Endodermal cell (in vitro differentiated cells): Measurements from ENCODE around the gene CSNK1G2. TPM values are rescaled to one million over a fixed set of nuclear protein-coding genes. Genes with fewer than 3 reads are reported as not detected.
A peak's percentile ranks its signal among the peaks of the same experiment; 100 is the strongest.

Experiments used
- DNase-seq: peaks from one replicate; pipeline ENCODE4 v3.0.0-alpha.2; 2017
- H3K27ac ChIP-seq: 2 replicates; pipeline ENCODE4 v1.5.1; 2013; ENCODE audit warnings: mild to moderate bottlenecking, low read depth, low read length, moderate library complexity
- H3K27me3 ChIP-seq: 2 replicates; pipeline ENCODE4 v1.6.1; 2013; ENCODE audit warnings: mild to moderate bottlenecking, low read length, moderate library complexity; ENCODE audit not compliant: insufficient read depth, control insufficient read depth, poor library complexity, severe bottlenecking
- H3K36me3 ChIP-seq: 2 replicates; pipeline ENCODE4 v1.7.0; 2013; ENCODE audit warnings: mild to moderate bottlenecking, low read length, moderate library complexity; ENCODE audit not compliant: control insufficient read depth, insufficient read depth
- H3K4me1 ChIP-seq: one replicate; pipeline ENCODE4 v1.7.0; 2013; ENCODE audit warnings: low read length; ENCODE audit not compliant: control insufficient read depth, insufficient read depth
- H3K4me3 ChIP-seq: 2 replicates; pipeline ENCODE4 v1.5.1; 2013; ENCODE audit warnings: mild to moderate bottlenecking, low read length, moderate library complexity
- H3K9ac ChIP-seq: 2 replicates; pipeline ENCODE4 v1.6.1; 2013; ENCODE audit warnings: mild to moderate bottlenecking, low read length, moderate library complexity; ENCODE audit not compliant: poor library complexity, severe bottlenecking; ENCODE audit errors: extremely low read depth
- H3K9me3 ChIP-seq: 2 replicates; pipeline ENCODE4 v1.6.1; 2013; ENCODE audit warnings: mild to moderate bottlenecking, low read length, moderate library complexity; ENCODE audit not compliant: control insufficient read depth
- H3K27ac Mint-ChIP-seq: 2 replicates; pipeline ENCODE4 v1.8.0; 2020; ENCODE audit warnings: mixed read lengths
- H3K27me3 Mint-ChIP-seq: 2 replicates; pipeline ENCODE4 v1.8.0; 2021; ENCODE audit warnings: mild to moderate bottlenecking, mixed read lengths; ENCODE audit not compliant: insufficient read depth
- H3K36me3 Mint-ChIP-seq: 2 replicates; pipeline ENCODE4 v1.8.0; 2020; ENCODE audit warnings: low read depth, mixed read lengths
- H3K4me1 Mint-ChIP-seq: 2 replicates; pipeline ENCODE4 v1.8.0; 2020; ENCODE audit warnings: mixed read lengths
- H3K4me3 Mint-ChIP-seq: 2 replicates; pipeline ENCODE4 v1.8.0; 2020; ENCODE audit warnings: mild to moderate bottlenecking, moderate library complexity, mixed read lengths
- H3K9me3 Mint-ChIP-seq: 2 replicates; pipeline ENCODE4 v1.8.0; 2020; ENCODE audit warnings: mild to moderate bottlenecking, mixed read lengths
- CTCF ChIP-seq: fragments of 200-600 bp; sonication (generic); conservative IDR thresholded peaks from 2 replicates; pipeline ENCODE4 v1.5.0; 2021; ENCODE audit warnings: antibody characterized with exemption, mild to moderate bottlenecking
- WGBS, 2 experiments: methylation state at CpG; one replicate each; pipeline versions ENCODE4 v1.1.5 to v1.1.7; 2013; ENCODE audit warnings: missing lambda C conversion rate in 2 of 2, mixed read lengths in 1 of 2; ENCODE audit not compliant: insufficient coverage in 1 of 2, insufficient read length in 1 of 2; 5-methylcytosine and 5-hydroxymethylcytosine counted together
- total RNA-seq, 2 donors: library from RNA; stranded (reverse); fragmentation: NEBNext Ultra II Directional in 1 of 2; extraction: Animal tissue kit (Norgen Biotek cat#: 25700) in 1 of 2; gene quantifications; 2 replicates in 1 of 2; 3 replicates in 1 of 2; pipeline ENCODE4 v1.2.1, GENCODE V29; 2021

CSNK1G2 gene
- total RNA-seq, 2 donors from 2014 or later, result 111 to 112 TPM

- no peak for TF ChIP-seq CTCF
- Mint-ChIP-seq H3K4me1 (no peaks in the 10 kb centered on the region), H3K27me3 (peaks cover 9% of the 10 kb centered on the region), H3K9me3 (peaks cover 4% of the 10 kb centered on the region), H3K4me3 (no peak overlapping the region), H3K36me3 (peaks cover 36% of the 10 kb centered on the region), H3K27ac (no peak overlapping the region)
- Histone ChIP-seq H3K4me1 (no peaks in the 10 kb centered on the region), H3K27ac (no peak overlapping the region), H3K9me3 (no peaks in the 10 kb centered on the region), H3K27me3 (no peaks in the 10 kb centered on the region), H3K36me3 (peaks cover 20% of the 10 kb centered on the region), H3K4me3 (no peak overlapping the region), H3K9ac (no peak overlapping the region)
- 94 to 96% methylated on average over 9 to 14 of the region's 16 CpGs for WGBS, 2 experiments
- no peak for DNase-seq
Observed at GRCh38 chr19:1925544-1925943, 15.4 kb upstream of the CSNK1G2 start.

GRCh38 chr19:1929021-1929742 is 11.8 kb upstream of the CSNK1G2 start:
- peaks cover 5% of the 10 kb centered on the region for H3K9me3 ChIP-seq
- H3K27ac Mint-ChIP-seq, result no peak overlapping the region
- no peak overlapping the region for H3K27ac ChIP-seq
- peaks cover 10% of the 10 kb centered on the region for H3K36me3 Mint-ChIP-seq
- peak overlapping the region; percentile 39 for H3K4me3 Mint-ChIP-seq
- peak; percentile 95 for DNase-seq
- 25 to 26% methylated on average over 21 to 40 of the region's 42 CpGs for WGBS, 2 experiments
- H3K27me3 Mint-ChIP-seq, result peaks cover 19% of the 10 kb centered on the region
- H3K4me3 ChIP-seq, result peak overlapping the region; percentile 56
- H3K9ac ChIP-seq, result no peak overlapping the region
- H3K36me3 ChIP-seq, result no peaks in the 10 kb centered on the region
- TF ChIP-seq CTCF, result peak; percentile 89
- no peaks in the 10 kb centered on the region for H3K4me1 Mint-ChIP-seq
- no peaks in the 10 kb centered on the region for H3K27me3 ChIP-seq
- peaks cover 16% of the 10 kb centered on the region for H3K9me3 Mint-ChIP-seq
- H3K4me1 ChIP-seq, result no peaks in the 10 kb centered on the region

GRCh38 chr19:1931445-1931844 is 9.5 kb upstream of the CSNK1G2 start:
- Histone ChIP-seq H3K27me3 (no peaks in the 10 kb centered on the region), H3K36me3 (no peaks in the 10 kb centered on the region), H3K9ac (no peak overlapping the region), H3K9me3 (peaks cover 5% of the 10 kb centered on the region), H3K4me1 (no peaks in the 10 kb centered on the region), H3K4me3 (no peak overlapping the region), H3K27ac (no peak overlapping the region)
- 97 to 100% methylated on average over 1 of the region's 1 CpG for WGBS, 2 experiments
- Mint-ChIP-seq H3K36me3 (peaks cover 7% of the 10 kb centered on the region), H3K4me3 (no peak overlapping the region), H3K4me1 (no peaks in the 10 kb centered on the region), H3K9me3 (peaks cover 17% of the 10 kb centered on the region), H3K27ac (no peak overlapping the region), H3K27me3 (peaks cover 23% of the 10 kb centered on the region)
- DNase-seq, result no peak
- TF ChIP-seq CTCF, result no peak
